Activated T-cell treated with anti-CD3 and anti-CD28 coated beads, Interleukin-2, amount 50 U/mL, for 48 hours (primary cell): ENCODE measurements around the gene TBKBP1.
A peak's percentile ranks its signal among the peaks of the same experiment; 100 is the strongest.
"Not testable (repeated sequence)": the region's sequence is repeated elsewhere in the genome, so short reads cannot be mapped to it uniquely, and the experiment has no call there.

Source experiments
- DNase-seq, 2 experiments: peaks; one replicate each; pipeline ENCODE4 v3.0.0-alpha.2; 2020

TBKBP1 gene

DNA sequence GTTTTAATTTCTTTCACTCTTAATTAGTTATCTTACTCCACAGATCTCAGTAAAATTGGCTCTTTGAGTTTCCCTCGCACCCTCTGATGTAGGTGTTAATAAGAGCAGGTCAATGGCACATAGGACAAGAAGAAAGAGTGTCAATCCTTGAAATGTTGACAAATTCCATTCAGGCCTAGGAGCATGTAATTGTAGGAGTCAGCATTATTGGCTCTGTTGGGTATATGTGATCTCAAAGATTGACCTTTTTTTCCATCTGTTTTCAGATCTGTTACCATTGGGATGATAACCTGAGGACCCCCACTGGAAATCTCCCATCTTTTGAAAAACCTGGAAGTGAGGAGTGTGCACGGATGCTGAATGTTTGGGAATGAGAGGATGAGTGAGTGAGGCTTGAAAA, 11.8 kb upstream of the TBKBP1 start:
- DNase-seq = no peak

DNA sequence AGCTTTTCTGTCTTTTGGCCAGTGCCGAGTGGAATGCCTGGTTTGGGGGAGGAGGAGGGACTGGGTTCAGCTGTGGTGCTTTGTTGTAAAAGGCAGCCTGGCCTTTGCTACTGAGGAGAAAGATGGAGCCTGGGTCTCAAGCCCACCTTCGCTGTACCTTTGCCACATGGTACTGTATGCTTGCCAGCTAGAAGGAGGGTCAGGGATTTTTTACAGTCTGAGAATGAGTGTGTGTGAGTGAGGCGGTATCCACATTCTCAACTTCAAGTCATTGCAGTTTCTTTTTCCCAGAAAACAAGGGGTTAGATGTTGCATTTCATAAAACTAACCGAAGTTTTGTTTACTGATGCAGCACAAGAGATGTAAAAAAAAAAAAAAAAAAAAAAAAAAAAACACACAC, 11.2 kb upstream of the TBKBP1 start:
- not testable (repeated sequence) for DNase-seq

DNA sequence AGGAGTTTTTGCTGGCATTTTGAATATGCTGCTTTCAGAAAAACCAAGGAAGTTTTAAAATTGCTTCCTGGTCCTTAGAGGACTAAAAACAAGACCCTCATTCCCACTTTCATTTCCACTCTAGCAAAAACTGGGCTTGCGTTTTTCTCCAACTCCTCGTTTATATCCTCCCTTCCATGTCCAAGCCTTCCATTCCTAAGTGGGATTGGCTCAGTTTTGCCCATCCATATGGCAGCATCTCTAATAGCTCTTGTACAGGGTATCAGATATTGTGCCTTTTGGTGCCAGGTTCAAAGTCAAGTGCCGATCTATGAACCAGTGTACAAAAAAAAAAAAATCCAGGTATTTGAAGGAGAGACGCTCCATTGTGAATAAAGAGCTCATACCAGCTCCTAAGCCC, 9.9 kb upstream of the TBKBP1 start:
- DNase-seq = no peak

DNA sequence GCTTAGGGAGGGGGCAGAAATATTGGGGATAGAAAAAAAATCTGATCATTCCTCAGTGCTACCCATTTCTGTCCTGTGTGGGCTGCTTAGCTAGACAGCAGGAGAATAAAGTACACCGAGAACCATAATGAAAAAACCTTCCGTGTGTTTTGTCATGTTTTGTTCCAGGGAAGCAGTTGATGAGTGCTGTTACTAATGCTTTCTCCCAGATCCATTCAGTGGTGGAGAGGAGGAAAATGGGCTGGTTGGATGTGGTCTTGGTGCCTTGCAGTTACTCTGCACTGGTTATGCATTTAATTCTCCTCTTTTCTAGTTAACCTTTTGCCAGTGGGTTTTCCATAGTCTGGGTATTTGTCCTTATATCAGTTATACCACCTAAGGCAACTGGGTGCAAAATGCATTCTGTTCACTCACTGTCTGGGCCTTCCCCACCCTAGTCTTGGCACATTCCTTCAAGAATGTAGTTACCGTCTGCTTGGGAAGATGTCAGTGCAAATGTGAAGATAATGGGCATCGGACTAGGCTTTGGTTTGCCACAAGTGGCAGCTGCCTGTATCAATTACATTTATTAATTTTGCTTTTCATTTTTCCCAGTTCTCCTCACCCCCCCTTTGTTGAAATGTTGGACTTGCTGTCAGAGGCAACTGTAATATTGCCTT, 9.3 kb upstream of the TBKBP1 start:
- DNase-seq = no peak

DNA sequence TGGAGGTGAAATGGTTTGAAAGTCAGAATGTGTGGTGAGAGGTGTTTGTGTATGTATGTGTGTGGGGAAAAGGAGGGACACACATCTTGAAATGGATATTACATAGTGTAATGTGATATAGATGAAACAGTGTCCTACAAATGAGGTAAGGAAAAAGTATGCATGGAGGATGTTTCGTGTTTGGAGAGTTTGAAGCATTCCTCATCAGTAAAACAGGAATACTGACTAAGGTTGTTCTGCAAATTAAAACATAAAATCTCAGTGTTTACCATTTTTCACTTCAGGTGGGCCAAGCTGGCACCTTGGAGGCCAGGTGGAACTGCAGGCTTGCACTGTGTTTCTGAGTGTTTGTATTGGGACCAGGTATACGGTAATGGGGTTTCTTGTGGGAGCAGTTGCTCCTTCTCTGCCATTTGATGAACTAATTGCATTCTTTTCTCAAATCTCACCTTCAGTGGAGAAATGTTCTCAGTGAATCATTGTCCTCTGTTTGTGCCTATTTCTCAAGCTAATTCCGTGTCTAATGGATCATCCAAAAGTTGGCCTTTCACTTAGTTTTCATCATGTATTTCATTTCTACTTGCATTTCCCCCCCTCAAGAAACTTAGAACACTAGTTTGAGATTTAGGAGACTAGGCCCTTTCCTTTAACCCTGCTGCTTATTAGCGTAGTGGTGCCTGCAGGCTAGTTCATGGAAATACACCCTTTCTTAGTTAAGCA, 8.2 kb upstream of the TBKBP1 start:
- DNase-seq = no peak

DNA sequence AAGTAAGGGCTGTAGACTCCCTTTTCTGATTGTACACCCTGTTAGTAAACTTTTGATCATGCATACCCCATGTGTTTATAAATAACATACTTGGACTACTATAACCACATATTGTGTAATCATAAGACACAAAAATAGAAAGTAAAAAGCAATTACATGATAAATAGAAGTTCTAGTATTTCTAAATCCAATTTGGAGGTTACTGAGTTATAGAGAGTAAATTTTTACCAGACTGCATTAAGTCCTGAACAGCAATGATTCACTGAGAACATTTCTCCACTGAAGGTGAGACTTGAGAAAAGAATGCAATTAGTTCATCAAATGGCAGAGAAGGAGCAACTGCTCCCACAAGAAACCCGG, 7.7 kb upstream of the TBKBP1 start:
- DNase-seq = no peak

DNA sequence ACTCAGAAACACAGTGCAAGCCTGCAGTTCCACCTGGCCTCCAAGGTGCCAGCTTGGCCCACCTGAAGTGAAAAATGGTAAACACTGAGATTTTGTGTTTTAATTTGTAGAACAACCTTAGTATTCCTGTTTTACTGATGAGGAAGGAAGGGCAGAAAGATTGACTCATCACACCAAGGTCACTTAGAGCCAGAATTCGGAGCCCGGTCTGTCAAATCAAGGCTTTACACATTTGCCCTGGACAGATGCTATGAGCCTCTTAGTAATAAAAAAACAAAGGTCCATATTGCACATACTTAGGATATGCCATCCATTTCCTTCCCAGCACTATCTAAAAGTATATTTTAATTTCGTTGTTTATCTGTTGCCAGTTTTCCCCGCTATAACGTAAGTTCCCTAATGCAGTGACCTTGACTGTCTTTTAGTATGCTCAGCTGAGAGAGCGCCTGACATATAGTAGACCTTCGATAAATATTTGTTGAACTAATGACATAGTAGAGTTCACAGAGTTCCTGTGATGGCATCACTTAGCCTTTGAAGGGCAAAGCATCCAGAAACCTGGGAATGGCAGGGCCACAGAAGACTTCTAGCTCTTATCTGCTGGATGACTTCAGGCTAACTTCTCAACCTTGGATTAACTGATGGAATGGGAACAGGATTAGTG, 7.2 kb upstream of the TBKBP1 start:
- DNase-seq = no peak

DNA sequence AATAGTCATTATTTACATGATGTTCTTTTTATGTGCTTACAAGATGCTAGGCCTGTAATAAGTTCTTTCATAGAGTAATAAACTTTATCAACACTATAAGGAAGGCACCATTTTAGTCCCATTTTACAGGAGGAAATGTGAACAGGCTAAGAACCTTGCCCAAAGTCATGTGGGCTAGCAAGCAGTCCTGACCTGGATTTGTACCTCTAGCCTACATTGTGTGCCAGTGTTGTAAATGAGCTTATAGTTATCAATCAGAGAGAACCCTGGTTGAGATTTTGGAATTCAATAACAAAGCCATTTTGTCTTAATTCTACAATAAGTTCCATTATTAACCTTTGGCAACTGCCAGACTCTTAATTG, 6.7 kb upstream of the TBKBP1 start:
- no peak for DNase-seq

DNA sequence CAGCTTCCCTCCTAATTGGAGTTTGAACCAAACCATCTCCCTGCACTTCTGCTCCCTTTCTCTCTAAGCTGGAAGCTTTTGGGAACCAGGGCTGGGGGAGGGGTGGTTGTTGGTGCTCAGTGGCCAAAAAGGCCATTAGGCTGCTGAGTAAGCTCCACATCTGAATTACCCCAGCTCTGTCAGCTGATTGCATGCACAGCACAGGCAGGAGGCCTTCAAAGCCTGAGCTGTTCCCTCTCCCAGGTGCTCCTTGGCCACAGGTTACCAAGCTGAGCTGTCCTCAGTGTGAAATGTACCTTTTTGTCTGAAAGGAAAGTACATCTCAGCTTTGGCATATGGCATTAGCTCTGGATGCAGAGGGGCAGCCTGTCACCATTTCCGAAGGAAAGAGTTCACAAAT, 6.2 kb upstream of the TBKBP1 start:
- DNase-seq = no peak

DNA sequence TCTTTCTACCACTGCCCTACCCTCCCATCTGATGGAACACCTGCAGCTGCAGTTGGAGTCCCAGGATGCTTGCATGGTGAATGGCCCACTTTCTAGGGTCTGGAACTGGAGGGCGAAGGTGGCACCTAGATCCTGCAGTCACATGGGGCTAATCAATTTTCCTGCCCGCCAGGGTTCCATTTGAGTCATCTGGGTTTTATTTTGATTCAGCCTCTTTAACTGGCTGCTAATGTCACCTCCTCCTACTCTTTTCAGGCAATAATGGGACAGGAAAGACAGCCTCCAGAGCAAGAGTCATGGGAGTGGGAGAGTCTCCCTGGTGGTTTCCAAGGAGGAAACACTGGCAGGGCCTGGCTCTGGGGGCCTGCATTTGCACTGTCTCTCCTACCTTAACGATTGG, 3.8 kb upstream of the TBKBP1 start:
- no peak for DNase-seq

DNA sequence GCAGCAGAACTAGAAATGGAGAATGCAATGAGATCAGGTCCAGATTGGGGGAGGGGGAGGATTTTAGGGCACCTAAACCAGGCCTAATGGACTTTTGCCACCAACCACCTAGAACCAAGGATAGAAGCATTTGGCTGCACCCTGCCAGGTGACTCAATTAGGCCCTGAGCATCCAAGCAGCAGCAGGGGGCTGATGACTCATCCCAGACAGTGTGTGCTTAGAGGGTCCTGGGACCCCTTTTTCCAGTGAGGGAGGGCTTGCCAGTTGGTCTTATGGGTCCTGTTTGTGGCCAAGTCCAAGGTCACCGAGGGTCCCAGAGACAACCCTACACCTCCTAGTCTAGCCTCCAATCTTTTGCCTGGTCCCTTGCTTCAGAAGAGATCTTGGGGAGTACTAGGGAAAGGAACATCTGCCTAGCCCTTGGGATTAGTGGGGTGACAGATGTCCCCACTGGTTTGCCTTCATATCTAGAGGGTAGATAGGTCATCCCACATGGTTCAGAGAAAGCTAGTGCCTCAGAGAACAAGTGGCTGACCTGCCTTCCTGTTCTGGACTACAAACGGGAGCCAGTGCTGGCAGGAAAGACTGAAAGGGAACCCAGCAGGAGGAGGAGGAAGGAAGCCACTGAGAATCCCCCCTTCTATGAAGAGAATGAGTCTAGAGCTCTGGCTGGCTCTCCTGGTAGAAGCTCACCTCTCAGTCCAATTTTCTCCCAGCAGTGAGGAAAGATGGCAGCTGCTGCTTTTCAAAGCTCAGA, 1.6 kb upstream of the TBKBP1 start:
- DNase-seq = no peak

DNA sequence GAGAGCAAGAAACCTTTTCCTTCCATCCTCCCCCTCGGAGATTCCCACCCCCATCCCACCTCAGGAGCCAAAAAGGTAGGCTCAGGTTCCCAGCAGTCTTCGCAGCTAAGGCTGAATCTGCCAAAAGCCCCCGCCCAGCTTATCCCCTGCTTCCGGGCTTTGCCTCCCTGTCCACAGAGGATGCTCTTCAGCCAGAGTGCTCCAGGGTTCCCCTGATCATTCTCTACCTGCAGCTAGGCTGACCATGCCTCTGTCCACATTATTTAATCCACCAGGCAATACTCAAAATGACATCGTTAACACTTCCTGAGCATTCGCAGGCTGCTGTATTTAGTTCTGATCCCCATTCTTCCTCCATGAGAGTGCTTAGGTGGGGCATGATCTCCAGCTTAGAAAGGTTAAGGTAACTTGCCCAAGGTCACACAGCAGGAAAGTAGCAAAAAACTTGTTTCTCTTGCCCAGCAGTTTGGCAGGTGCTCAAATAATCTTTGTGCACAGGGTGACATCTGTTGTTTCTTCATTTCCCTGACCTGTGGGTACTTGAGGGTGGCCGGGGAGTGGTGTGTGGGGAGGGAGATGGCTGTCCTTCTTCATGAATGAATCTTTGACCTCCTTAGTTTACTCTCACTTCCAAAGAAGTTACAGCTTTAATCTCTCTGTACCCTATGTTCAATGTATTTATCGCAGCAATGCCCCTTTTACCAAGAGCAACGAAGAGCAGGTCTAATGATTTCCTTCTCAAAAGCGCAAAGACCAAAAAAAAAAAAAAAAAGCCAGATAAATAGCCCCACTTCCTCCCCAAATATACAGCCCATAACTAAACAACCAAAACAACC, 848 bp upstream of the TBKBP1 start:
- no peak for DNase-seq

DNA sequence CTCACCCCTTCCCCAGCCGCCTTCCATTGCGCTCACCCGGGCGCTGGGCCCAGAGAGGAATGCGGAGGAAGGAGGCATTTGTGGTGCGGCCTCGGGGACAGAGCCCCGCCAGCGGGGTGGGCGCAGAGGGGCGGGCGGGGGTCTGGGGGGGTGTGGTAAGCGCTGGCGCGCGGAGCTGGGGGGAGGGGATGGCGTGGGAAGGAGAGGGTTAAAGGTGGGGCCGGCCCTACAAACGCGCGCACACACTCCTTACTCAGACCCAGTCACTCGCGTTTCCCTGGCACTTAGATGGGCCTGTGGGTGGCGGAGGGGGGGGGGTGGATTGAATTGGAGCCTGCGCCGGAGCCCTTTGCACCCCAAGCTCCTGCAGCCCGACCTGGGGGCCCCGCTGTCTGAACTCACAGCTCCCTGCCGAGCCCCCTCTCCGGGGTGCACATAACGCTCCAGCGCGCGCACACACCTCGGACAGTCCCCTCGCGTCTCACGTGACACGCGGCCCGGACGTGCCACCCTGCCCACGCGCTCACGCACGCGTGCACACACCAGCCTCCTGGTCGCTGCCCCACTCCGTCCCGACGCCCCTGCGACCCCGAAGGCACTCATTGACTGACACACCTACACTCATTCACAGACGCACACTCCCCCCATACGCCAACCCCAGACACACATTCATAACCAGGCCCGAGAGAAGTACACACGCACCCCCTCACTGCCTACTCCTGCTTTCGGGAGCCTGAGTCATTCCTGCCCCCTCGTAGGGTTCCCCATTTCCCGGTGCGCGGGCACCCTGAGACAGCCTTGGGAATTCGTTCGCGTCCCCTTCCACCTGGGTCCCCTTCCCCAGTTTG, 844 bp downstream of the TBKBP1 start:
- peak; percentile 73 to 77 for DNase-seq

DNA sequence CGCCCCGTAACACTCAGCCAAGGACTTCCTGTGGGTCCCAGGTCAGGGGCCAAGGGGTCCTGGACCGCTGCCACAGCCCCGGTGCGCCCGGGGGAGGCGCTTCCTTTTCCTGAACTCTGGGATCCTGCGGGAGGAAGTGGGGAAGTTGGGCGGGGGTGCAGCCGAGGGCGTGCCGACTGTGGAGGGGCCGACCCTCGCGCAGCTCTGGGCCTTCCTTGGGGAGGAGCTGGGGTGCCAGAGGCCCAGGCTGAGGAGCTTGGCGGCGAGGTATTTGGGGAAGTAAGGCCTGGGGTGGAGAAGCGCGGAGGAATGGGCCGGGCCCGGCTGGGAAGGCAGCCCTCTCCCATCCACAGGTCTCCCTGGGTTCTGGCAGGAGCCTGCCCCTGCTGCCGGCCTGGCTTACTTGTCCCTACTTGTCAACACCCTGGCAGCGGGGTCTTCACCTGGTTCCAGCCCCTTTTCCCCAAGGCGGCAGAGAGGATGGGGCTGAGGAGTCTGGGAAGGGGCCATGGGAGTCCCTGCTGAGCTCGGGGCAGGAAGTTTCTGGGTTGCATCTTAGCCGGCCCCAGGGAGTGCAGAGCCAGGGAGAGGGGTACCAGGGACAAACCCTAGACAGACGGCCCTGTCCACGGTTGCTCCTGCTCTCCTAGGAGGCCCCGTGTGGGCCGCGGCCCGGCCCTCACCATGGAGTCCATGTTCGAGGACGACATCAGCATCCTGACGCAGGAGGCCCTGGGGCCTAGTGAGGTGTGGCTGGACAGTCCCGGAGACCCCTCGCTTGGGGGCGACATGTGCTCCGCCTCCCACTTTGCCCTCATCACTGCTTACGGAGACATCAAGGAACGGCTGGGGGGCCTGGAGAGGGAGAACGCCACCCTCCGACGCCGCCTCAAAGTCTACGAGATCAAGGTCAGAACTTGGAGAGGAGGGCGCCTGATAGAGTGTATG, 1.7 kb downstream of the TBKBP1 start:
- DNase-seq = no peak

DNA sequence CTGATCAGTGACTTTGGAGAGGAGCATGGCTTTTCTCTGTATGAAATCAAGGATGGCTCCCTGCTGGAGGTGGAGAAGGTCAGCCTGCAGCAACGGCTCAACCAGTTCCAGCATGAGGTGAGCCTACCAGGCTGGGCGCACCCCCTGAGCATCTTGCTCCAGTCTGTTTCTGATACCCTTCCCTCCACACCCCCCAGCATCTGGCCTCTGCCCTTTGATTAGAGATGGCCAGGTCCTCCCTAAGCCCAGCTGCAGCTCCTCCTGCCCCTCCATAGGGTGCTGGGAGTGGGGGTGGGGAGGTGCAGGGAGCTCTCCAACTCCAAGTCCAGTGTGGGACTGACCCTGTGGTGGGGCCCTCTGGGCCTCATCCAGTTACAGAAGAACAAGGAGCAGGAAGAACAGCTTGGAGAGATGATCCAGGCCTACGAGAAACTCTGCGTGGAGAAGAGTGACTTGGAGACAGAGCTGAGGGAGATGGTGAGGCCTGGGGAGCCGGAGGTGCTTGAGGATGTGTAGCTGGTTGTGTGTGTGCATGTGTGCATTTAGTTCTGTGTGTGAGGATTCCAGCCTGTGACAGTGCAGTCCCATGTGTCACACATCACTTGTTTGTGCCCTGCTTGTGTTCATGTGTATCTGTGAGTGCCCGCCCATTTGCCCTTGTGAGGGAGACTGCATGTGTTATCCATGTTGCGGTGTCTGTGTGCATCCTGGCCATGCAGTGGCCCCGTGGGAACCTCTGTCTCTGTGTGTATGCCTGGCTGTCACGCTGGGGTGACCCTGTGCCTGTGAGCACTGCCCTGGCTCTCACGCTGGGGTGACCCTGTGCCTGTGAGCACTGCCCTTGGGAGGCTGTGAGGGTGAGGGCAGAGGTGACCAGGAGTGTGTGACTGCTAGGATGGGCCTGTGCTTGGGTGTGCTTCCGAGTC, 3.0 kb downstream of the TBKBP1 start:
- DNase-seq = no peak

DNA sequence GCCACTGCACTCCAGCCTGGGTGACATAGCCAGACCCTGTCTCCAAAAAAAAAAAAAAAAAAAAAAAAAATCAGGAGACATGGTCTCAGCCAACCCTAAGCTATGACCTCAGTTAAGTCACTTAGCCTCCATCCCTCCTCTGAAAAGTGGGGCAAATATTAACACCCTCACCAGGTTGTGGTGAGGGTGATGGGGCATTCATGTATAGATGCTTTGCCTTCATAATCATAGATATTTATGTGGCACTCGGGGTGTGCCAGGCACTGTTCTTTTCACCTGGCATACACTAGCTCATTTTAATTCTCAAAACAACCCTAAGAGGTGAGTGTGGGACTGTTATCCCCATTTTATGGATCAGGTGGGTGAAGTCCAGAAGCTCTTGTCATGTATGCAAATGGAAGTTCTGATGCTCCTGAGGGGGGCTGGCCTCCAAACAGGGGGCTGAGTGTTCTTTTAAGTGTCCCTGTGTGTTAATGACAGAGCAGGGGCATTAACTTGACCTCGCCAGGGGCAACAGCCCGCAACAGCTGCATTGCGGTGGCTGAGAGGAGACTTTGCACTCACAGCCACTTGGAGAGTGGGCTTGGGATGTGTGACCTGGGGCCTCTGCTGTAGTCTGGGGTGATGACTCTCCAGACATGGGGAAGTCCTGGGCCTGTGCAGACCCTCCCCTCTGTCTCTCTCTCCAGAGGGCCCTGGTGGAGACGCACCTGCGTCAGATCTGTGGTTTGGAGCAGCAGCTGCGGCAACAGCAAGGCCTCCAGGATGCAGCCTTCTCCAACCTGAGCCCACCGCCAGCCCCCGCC, 4.1 kb downstream of the TBKBP1 start:
- DNase-seq = no peak

DNA sequence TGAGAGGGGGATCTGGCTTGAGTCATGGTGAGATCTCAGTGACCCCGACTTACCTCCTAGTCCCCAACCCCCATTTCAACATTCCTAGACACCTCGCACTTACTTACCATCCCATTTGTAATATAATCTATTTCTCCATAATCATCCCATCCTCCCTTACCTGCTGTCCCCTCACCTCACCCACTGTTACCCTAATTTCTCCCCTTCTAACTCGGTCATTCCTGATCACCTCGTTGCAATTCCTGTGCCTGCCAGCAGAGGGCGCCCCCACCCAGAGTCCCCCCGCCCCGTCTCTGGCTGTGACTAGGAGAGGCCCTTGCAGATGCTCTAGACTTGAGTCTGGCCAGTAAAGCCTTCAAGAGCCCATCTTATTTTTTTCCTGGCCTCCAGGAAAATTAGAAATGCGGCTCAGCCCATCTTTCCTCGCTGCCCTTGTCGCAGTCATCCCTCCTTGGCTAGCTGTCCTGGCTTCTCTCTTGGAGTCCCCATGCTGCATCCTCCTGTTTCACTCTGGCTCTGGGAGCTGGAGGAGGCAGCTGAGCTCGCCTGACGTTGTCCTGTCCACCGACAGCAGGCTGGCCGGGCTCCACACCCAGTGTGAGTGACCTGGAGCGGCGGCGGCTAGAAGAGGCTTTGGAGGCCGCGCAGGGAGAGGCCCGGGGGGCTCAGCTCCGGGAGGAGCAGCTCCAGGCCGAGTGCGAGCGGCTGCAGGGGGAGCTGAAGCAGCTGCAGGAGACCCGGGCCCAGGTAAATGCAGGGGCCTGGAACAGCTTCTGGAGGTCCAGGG, 5.0 kb downstream of the TBKBP1 start:
- peak; percentile 94 to 97 for DNase-seq

DNA sequence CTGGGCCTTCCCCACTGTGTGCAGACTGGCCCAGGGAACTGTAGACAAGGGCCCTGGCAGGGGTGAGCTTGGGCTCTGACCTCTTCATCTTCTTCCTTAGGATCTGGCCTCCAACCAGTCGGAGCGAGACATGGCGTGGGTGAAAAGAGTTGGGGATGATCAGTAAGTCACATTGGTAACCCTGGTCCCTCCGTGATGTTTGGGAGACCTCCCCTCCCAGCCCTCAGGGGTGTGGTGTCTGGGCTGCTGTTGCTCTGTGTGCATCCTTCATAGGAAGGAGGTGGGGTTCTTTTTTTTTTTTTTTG, 5.5 kb downstream of the TBKBP1 start:
- DNase-seq = no peak
